ENCODE results near the gene PITX2.

Gene PITX2

DNA sequence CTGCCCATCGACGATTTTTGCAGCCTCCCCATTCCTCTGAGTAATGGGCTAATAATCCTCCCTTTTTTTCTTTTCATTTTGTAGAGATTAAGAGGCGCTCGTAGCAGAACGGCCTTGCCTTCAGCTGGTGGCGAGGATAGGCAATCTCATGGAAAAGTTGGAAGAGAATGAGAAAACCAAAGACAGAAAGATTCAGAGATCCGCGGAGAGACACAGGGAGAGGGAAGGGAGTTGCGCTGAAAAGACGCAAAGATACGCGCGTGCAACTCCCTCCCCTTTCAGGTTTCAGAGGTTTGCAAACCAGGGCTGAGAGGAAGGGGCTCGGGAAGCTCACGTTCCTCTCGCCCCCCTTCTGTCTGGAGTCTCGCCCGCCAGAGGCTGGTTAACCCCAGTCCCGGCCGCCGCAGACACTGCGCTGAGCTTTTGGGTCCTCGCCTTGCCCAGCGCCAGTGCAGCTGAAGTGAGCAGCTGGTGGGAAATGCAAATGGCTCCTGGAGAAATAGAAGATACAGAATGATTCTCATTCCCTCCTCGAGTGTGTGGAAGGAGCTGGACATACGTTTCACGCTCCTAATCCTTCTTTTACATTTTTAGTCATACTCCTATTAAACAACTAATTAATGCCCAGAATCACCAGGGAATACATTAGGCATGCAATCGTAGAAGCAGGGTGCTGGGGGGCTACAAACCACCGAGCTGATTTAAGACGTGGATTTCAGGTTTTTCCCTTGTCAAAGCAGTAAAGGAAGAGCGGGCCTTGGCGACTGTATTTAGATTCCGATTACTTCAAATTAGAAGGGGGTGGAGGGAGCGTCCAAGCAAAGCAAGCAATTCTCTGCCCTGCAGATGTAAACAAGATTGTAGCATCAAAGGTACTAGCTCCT is 16.6 kb upstream of the PITX2 start:
- Mint-ChIP-seq H3K27ac (no peak overlapping the region), H3K27me3 (peaks cover 81% of the 10 kb centered on the region), H3K4me1 (no peaks in the 10 kb centered on the region), H3K9me3 (peaks cover 9% of the 10 kb centered on the region in 2 donors), H3K4me3 (no peak overlapping the region)
- no peak for DNase-seq
- no peak for ATAC-seq

DNA sequence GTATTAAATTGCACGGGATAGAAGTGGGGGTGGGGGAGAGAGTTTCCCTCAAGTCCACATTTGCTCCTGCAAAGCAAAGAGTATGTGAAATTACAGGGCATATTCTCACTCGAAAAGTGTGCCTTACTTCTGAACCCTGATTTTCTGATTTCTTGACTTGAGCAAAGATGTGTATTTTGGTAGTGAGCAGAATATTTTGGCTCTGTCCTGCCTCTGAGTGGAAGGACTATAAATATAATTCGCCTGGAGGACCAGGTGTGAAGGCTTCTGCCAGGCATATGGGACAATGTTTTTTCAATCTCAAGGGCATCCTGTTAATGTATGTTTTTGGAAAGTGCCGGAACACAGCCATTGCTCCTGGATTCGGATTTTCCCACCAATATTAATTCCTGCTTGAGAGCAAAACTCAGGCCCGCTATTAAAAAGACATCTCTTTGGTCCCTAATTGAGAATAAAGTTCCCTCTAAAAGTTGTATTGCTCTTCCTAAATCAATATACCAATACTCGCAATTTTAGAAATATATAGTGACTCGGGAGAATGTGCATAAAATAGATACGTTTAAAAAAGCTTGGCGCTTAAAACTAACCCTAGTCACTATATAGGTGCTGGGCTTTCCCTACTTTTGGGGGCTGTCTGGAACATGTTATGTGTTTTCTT is 15.3 kb upstream of the PITX2 start:
- no peak overlapping the region for H3K4me3 Mint-ChIP-seq
- H3K4me1 Mint-ChIP-seq: no peaks in the 10 kb centered on the region

DNA sequence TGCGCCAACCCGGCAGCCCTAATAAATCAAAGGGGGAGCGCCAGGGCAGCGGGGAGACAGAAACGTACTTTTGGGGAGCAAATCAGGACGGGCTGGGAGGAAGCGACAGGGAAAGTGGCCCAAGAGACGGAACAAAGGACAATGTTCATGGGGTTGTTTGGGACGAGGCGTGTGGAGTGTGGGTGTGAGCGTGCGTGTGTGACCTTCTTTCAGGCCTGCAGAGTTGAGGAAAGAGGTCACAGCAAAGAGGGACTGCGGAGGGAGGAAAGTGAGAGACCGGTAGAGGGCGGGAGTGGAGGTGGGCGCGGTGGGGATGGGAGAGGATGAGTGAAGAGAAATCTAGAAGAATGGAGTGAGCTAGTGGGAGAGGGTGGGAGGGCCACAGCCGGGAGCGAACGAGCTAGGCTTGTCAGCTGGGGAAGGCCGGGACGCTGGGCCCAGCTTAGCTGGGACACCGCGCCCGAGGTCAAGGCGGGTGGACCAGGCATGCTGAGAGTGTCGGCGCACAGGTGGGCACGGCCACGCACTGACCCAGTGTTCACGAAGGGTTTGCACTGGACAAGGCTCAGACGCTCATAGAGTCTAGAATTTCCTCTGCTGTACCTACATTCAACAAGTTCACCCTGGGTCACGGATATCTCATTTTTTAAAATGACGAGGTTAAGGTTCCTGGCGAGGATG is 14.7 kb upstream of the PITX2 start:
- Mint-ChIP-seq H3K9me3 (peaks cover 9 to 10% of the 10 kb centered on the region in 2 donors), H3K4me1 (peaks cover 5% of the 10 kb centered on the region), H3K27ac (no peak overlapping the region), H3K4me3 (no peak overlapping the region), H3K27me3 (peaks cover 94% of the 10 kb centered on the region)
- no peak for DNase-seq
- no peak for ATAC-seq

More for the DNA sequence above, 15.3 kb upstream of the PITX2 start:
- ATAC-seq (no peak), DNase-seq (no peak)
- Mint-ChIP-seq H3K27me3 (peaks cover 87% of the 10 kb centered on the region), H3K27ac (no peak overlapping the region), H3K9me3 (peaks cover 9 to 10% of the 10 kb centered on the region in 2 donors)

DNA sequence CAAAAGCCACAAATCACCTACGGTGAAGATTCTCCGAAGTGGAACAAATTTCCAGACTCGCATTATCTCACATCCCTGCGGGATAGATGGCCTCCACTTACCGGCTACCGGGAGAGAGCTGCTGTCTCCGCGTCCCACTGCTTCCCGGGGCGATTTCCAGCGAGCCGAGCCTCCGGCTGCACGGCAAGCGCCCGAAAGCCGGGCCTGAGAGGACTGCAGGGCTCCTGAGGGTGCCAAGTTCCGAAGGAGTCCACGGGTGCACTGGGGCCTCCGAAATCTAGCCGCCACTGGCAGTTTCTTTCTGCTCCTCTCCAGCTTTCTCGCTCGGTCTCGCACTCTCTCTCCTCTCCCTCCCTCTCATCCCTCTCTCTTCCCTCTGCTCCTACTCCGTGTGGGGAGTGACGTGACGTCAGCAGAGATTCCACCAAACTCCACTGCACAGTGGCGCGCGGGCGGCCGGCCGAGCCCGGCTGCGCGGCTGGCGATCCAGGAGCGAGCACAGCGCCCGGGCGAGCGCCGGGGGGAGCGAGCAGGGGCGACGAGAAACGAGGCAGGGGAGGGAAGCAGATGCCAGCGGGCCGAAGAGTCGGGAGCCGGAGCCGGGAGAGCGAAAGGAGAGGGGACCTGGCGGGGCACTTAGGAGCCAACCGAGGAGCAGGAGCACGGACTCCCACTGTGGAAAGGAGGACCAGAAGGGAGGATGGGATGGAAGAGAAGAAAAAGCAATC is 14.0 kb upstream of the PITX2 start:
- H3K27ac Mint-ChIP-seq: no peak overlapping the region
- no peak for ATAC-seq
- peaks cover 95% of the 10 kb centered on the region for H3K27me3 Mint-ChIP-seq
- H3K4me3 Mint-ChIP-seq: no peak overlapping the region
- H3K4me1 Mint-ChIP-seq: peaks cover 12% of the 10 kb centered on the region
- DNase-seq: no peak
- peaks cover 9 to 10% of the 10 kb centered on the region in 2 donors for H3K9me3 Mint-ChIP-seq

DNA sequence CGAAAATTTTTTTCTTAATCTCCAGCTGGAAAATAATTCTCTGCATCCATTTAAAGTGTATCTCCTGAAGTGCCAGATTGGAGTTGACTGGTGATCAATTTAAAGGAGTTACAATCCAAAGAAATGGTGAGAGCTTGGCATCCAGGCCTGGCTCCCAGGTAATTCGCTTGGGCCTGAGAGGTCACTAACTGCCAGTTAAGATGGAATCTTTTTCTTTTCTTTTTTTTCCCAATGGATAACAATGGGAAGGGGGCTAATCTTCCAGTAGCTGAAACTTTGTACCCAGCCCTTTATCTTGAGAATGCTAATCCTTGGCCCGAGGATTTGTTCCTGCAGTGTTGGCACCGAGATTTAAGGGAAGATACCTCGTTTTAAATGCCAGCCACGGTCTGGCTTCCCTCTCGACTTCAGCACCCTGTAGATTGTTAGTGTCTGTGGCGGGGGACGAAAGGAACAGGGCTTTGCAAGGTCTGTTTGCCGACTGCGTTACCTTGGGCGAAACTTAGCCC is 13.3 kb upstream of the PITX2 start:
- Mint-ChIP-seq H3K27me3 (peaks cover 95% of the 10 kb centered on the region), H3K4me3 (no peak overlapping the region), H3K9me3 (peaks cover 9 to 10% of the 10 kb centered on the region in 2 donors), H3K27ac (no peak overlapping the region), H3K4me1 (peaks cover 15% of the 10 kb centered on the region)
- DNase-seq: no peak
- ATAC-seq: no peak

DNA sequence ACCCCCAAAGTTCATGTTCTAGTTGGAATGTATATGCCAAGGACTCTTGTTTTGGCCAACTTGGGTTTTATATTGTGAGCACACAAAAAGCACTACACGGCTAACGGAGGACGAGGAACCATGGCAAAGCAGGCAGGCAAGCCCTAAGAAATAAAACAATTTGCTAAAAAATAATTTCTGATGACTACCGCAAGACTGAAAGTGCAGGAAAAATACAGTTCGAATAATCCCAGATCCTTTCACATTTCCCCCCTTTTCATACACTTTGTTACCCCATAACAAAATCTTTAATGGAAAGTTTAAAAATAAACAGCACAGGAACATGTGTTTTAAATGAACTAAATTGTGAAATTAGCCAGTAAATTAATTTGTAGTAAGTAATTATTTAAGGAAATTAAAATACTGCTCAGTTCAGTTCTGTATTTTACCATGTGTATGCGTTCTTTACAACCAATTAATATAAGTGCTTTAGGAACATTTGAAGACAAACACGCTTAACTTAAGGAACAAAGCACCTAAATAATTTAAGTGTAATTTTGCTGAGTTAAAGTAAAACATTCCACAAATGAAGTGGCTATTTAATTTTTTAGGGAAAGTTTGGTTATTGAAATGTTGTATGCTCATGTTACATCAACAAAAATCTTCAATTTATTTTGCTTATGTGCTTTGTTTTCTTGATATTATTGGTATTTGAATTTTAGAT is 12.4 kb upstream of the PITX2 start:
- Mint-ChIP-seq H3K4me3 (no peak overlapping the region), H3K27ac (no peak overlapping the region), H3K27me3 (peaks cover 95% of the 10 kb centered on the region), H3K9me3 (peaks cover 9 to 10% of the 10 kb centered on the region in 2 donors), H3K4me1 (peaks cover 22% of the 10 kb centered on the region)
- no peak for DNase-seq
- ATAC-seq: no peak

DNA sequence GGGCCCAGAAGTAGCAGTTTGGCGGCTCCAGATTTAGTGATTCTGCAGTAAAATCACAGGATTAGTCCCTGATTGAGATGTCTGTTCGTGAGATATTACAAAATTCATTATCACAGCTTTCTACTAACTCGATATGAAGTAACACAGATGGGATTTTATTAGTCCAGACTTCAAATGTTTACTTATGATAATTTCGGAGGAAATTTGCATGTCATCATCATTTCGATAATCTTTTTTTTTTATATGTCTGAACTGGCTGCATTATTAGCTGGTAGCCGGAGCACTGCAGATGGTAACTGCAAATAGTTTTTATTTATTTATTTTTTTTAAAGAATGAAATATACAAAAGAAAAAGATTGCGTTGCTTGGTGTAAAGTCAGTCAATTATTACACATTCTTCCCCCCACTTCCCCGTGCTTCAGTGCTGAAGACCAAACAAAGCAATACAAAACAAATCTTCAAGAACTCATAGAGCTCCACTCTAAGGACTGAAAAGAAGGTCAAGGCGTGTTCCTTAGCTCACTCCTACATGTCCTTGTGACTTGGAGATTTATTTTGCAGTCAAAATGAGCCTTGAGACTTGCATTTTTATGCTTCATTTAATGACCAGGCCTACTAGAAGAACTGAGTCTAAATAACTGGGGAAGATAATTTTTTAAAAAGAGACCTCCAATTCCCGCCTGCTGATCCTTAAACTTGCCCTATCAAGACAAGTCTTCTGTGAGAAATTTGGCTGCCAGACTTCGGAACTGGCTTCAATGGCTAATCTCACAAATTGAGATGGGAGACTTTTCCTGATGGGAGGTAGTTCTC is 11.7 kb upstream of the PITX2 start:
- H3K4me3 Mint-ChIP-seq: no peak overlapping the region
- peaks cover 95% of the 10 kb centered on the region for H3K27me3 Mint-ChIP-seq

DNA sequence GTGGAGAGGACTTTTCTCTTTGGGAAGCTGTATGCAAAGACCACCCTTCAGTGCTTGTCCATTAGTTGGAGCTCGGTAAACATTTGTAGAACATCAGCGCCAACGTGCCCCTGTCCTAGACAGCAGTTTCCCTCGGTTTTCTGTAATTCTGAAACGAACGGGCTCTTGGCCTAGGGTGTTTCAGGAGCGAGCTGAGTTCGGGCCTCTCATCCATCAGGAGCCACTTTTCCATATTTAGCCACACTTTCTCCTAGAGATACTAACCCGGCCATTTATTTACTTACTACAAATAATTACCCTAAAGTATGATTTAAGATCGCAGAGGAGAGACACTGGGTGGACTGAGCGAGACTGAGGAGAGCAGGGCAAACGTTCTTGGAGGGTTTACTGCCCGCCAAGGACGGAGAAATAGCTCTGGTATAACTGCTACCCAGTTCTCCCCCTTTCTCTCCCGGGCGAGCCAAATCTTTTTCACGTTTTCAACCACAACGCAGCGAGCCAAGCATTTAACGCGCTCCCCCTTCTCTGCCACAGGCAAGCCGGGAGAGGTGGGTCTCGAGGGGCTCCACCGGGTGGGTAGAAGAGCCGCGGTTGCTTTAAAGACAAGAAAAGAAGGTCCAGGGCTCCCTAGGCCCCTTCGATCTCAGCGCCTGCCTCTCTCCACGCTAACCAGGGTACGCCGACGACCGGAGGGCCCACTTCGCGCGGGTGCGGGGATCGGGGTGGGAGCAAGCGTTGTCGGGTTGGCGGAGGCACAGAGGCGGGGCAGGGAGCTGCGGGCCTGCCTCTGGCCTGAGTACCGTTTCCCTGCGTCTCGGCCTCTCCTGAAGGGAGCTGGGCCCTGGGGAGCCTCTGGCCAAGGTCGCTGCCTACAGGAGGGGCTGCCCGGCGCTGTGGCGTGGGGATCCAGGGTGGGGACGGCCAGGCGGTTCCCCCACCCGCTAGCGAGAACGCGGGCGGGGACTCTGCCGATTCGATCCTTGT is 10.8 kb upstream of the PITX2 start:
- peaks cover 9 to 10% of the 10 kb centered on the region in 2 donors for H3K9me3 Mint-ChIP-seq
- DNase-seq: no peak
- peak overlapping the region in 1 of 2 donors; percentile 48 for H3K27ac Mint-ChIP-seq
- H3K4me3 Mint-ChIP-seq: no peak overlapping the region
- no peak for ATAC-seq
- peaks cover 29% of the 10 kb centered on the region for H3K4me1 Mint-ChIP-seq
- H3K27me3 Mint-ChIP-seq: peaks cover 95% of the 10 kb centered on the region

More for the DNA sequence above, 11.7 kb upstream of the PITX2 start:
- H3K9me3 Mint-ChIP-seq: peaks cover 9 to 10% of the 10 kb centered on the region in 2 donors
- DNase-seq (no peak), ATAC-seq (no peak)
- peak overlapping the region in 1 of 2 donors; percentile 20 for H3K27ac Mint-ChIP-seq
- H3K4me1 Mint-ChIP-seq: peaks cover 22% of the 10 kb centered on the region

DNA sequence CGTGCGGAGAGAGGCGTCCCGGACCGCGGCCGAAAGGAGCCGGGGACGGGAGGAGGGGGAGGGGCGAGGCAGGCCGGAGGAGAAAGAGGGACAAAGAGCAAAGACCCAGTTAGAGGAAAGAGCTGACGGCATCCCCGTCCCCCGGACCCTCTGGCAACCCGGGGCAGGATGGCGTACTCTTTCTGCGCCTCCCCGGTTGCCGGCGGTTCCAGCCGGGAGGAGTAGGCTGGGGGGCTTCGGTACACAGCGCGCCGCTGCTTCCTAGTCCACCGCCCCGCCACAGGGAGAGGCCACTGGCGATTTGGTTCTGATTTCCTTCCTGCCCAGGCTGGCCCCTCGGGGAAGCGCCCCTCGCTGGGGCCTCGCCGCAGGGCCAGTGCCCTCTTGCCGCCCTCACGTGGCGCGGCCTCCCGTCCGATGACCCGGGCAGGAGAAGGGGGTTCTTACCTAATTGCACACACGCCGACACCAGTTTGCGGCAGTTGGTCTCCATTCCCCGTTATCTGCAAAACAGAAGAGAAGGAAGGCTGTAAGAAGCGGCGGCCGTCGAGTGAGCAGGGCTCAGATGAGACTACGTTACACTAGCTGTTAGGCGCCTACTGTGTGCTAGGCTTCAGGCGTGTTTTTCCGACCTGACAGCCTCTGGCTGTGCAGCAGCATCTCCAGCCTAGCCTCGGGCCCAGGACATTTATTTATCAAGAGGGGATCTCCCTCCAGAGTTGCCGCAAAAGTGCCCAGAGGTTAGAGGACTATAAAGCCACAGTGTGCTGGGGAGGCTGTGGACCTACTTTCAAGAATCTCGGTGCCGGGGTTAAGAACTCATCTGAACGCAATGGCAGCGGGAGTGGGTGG is 9.9 kb upstream of the PITX2 start:
- peak overlapping the region; percentile 58 to 65 for H3K4me3 Mint-ChIP-seq
- peaks cover 95% of the 10 kb centered on the region for H3K27me3 Mint-ChIP-seq
- DNase-seq (no peak), ATAC-seq (no peak)
- H3K27ac Mint-ChIP-seq: peak overlapping the region in 1 of 2 donors; percentile 76
- H3K9me3 Mint-ChIP-seq: peaks cover 15 to 16% of the 10 kb centered on the region in 2 donors
- peaks cover 33% of the 10 kb centered on the region for H3K4me1 Mint-ChIP-seq

DNA sequence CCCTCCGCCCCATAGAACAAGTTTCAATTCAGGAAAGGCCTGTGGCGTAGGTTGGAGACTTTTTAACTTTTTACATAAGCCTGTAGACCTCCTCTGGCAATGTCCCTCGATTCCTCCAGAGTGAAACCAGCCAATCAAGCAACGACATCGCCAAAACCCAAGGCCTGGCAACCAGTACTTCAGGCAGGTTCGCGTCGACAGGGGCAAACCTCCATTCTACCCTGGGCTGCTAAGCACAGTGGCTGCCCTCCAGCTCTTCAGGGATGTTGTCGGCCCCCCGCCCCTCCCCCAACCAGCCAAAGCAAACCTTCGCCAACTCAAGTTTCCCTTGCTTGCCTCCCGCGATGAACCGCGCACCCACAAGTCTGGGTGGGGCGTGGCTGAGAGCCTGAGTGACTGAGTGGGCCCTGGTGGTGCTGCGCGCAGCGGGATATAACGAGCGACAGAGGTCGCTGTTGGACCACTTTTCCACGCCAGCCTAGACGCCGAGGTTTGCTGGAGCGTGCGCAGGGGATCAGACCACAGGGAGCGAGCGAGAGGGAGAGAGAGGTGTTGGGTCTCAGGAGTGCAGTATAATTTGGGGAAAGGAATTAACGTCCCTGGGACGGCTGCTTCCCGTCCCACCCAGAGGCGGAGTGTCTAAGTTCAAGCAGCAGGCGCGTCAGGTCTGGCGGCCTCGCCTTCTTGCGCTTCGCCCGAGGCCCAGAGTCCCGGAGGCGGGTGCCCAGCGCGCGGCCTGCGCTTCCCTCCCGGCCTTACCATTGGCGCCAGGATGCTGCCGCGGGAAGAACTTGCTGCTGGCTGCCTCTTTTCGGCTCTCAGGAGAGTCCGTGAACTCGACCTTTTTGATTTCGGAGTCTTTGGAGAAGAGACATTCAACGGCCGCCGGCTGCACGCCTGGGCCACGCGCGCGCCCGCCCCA is 9.0 kb upstream of the PITX2 start:
- Mint-ChIP-seq H3K9me3 (peaks cover 11 to 14% of the 10 kb centered on the region in 2 donors), H3K27ac (peak overlapping the region in 1 of 2 donors; percentile 76), H3K4me3 (peak overlapping the region; percentile 58 to 65), H3K27me3 (peaks cover 95% of the 10 kb centered on the region), H3K4me1 (peaks cover 33% of the 10 kb centered on the region)
- DNase-seq (peak; percentile 62 to 66), ATAC-seq (peak; percentile 94)

DNA sequence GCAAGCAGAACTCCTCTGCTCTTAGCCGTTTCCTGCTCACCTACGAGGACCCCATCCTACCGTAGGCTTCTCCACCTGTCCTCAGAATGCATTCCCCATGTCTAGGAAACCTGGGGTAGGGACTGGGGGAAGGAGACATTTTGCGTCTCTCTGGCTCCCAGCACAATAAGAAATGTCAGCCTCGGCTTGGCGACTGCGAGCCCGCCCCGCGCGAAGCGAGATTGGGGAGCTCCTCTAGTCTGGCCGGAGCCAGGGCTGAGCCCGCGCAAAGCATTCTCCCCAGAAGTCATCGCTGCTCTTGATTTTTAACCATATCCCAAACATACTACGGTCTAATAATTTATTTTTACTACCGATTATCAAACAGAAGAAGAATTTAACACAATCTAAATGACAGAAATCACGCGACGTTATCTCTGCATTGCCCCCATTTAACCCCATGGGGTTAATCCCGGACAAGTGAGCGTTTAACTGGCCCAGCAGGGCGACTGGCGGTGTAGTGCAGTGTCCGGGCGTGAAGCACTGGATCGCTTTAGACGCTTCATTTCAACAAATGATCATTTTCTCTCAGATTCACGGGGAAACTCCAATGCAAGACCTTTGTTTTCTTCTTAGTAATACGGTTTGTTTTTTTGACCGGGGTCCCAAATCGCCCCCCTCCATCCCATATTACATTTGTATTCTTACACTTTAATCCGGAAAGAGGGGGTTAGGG is 8.0 kb upstream of the PITX2 start:
- peaks cover 96% of the 10 kb centered on the region for H3K27me3 Mint-ChIP-seq
- no peak for ATAC-seq
- H3K4me1 Mint-ChIP-seq: peaks cover 33% of the 10 kb centered on the region
- H3K4me3 Mint-ChIP-seq: peak overlapping the region; percentile 29 to 53
- DNase-seq: no peak
- H3K9me3 Mint-ChIP-seq: peaks cover 11 to 14% of the 10 kb centered on the region in 2 donors
- peak overlapping the region in 1 of 2 donors; percentile 59 for H3K27ac Mint-ChIP-seq

All from stimulated activated naive CD8-positive, alpha-beta T cell treated with anti-CD3 and anti-CD28 coated beads, Interleukin-15, amount 100 ng/mL, for 72 hours (primary cell).